Hematopoietic multipotent progenitor cell treated with erythropoietin and hydrocortisone succinate and interleukin-3 and kit ligand, for 17 days (in vitro differentiated cells): ENCODE data around the gene OR6Q1.
"Not testable (repeated sequence)": the region's sequence is repeated elsewhere in the genome, so short reads cannot be mapped to it uniquely, and the experiment has no call there.

ENCODE experiments used
- DNase-seq: peaks from one replicate; pipeline ENCODE4 v3.0.0-alpha.2; 2015; ENCODE audit warnings: low spot score

The OR6Q1 gene

DNA sequence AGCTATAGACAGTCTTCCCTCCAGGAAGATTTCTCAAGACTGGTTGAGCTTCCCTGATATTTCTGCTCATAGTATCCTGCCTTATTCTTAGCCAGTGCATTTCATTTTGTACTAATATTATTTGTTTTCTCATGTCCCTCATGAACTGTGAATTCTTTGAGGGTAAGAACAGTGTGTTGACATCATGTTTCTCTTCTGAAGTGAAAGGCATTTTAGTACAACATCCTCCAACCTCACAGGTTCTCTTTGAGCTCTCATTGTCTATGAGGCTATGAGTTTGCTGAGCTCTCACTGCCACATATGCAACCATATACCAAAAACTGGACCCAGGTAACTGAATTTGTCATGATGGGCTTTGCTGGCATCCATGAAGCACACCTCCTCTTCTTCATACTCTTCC lies at the start of gene OR6Q1:
Gene OR6Q1, plus strand, starts transcription at position 301 of the 400 bp plus-strand sequence. Its CDS starts 0 bp downstream, at position 301.
- no peak for DNase-seq

DNA sequence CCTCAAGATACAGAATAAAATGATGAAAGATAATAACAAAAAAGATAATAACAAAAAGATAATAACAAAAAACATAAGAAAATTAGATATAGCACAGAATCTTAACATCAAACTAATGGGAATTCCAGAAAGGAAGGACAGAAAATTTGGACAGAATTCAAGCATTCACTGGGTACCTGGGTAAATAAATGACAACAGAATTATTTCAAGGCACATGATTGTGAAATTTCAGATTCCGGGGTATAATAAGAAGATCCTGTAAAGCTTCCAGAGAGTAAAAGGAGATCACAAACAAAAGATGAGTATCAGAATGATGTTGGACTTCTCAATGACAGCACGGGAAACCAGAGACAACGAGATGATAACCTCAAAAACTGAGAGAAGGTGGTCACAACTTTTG lies 49.2 kb upstream of the OR6Q1 start:
- no peak for DNase-seq

DNA sequence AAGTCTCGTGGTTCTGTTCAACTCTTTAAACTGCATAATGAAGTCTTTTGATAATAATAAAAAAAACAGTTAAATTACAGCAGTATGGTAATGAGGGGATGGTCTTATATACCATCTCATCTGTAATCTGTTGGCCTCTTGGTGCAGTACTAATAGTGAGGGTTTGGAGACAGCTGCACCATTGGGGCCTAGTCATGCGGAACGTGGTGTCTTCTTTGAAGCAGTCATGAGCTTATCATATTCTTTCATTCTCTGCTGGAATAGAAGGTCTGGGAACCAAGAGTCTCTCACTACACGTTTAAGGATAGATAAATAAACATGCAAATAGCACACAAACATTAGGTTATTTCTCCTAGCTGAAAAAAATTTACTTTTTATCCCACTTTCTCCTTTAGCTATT lies 48.0 kb upstream of the OR6Q1 start:
- no peak for DNase-seq

- no peak for DNase-seq
Measured at GRCh38 chr11:57983191-57983590, 47.6 kb upstream of the OR6Q1 start.

DNA sequence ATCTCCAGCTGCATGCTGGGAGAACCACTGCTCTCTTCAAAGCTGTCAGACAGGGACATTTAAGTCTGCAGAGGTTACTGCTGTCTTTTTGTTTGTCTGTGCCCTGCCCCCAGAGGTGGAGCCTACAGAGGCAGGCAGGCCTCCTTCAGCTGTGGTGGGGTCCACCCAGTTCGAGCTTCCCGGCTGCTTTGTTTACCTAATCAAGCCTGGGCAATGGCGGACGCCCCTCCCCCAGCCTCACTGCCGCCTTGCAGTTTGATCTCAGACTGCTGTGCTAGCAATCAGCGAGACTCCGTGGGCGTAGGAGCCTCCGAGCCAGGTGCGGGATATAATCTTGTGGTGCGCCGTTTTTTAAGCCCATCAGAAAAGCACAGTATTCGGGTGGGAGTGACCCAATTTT lies 31.2 kb upstream of the OR6Q1 start:
- not testable (repeated sequence) for DNase-seq

- DNase-seq, result not testable (repeated sequence)
Measured at GRCh38 chr11:58000021-58000420, 30.7 kb upstream of the OR6Q1 start.

- DNase-seq, result no peak
Measured at GRCh38 chr11:58000699-58001098, 30.1 kb upstream of the OR6Q1 start.

- DNase-seq, result no peak
Measured at GRCh38 chr11:58003036-58003435, 27.7 kb upstream of the OR6Q1 start.

GRCh38 chr11:58003591-58003990 lies 27.2 kb upstream of the OR6Q1 start:
- no peak for DNase-seq

DNA sequence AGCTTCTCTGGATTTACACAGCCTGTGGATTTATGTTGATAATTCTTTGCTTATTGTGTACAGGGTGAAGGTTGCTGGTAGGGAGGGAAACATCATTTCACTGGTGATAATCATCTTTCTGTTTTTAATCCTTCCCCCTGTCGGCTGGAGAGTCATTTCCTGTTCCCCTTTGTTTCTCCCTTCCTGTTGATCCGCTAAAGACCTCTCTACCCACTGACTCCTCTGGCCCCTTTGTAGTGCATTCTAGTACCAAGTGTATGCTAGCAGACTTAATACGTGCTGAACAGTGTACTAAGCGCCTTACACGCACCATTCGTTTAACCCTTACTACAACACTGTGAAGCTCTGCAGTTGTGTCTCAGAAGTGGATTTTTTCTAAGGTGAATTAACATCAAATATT lies 26.1 kb upstream of the OR6Q1 start:
- DNase-seq, result no peak

- no peak for DNase-seq
Measured at GRCh38 chr11:58006940-58007339, 23.8 kb upstream of the OR6Q1 start.

DNA sequence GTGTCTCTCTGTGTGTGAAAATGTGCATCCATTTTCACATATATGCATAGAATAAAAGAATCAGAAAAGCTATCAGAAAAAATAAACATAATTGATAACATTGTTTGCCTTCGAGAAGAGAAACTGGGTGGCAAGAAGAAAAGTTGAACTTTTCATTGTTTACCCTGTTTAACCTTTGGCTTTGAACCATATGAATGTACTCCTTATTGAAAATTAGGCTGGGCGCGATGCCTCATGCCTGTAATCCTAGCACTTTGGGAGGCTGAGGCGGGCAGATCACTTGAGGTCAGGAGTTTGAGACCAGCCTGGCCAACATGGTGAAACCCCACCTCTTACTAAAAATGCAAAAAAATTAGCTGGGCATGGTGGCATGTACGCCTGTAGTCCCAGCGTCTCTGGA lies 19.0 kb upstream of the OR6Q1 start:
- DNase-seq, result no peak

DNA sequence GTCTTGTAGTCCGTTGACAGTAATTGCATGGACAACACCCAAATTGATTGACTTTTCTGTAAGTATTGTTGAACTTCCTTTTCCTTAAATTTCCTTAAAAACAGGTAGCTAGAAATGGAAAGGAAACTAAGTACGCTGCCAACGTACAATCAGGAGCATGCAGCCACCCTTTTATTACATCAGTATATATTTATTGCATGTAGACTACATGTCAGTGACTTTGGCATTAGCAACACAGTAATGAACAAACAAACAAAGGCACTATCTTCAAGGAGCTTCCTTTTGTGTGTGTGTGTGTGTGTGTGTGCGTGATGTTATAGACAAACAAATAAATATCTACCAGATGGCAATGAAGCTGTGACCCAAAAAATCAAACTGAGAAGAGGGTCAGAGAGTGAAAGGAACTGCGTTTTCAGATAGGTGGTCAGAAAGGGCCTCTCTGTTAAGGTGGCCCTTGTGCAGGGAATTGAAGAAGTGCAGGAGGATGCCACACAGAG lies 7.3 kb upstream of the OR6Q1 start, which contains the start of gene OR9Q1:
Gene OR9Q1, plus strand, starts transcription at position 447 of the 497 bp plus-strand sequence. CDS start 155,564 bp downstream, outside the sequence.
- no peak for DNase-seq

DNA sequence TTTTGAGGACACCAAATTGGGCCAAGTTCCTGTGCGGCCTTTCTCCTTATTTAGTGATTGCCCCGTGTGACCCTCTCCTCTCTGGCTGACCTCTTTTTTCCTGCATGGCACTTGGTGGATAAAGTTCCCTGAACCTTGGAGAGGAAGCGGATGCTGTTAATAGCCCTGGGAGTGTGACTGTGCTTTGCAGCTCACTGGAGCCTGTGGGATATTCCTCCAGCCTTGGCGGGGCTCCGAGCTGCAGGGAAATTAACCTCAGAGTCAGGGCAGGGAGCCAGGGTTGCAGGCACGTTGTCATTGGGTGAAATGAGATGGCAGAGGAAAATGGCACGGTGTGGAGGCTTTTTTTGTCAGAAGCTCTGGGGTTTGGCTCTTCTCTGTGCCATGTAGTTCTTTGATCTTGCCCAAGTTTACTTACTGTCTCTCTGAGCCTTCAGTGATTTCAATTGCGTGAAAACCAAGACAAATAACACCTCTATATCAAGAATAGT lies 6.1 kb upstream of the OR6Q1 start:
- no peak for DNase-seq

DNA sequence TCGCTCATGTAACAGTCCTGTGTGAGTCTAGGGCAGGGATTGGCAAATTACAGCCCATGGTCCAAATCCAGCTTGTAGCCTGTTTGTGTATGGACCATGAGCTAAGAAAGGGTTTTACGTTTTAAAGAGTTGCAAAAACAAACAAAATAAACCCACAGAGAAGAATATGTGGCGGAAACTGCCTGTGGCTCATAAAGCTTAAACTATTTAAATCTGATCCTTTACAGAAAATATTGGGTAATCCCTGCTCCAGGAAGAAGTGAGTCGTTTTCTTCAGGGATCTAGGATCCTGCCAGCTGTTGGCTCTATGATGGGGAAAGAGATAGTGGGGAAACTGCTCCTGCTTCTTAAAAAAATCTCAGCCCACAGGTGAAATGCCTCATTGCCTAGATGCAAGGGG lies 3.4 kb upstream of the OR6Q1 start:
- no peak for DNase-seq

DNA sequence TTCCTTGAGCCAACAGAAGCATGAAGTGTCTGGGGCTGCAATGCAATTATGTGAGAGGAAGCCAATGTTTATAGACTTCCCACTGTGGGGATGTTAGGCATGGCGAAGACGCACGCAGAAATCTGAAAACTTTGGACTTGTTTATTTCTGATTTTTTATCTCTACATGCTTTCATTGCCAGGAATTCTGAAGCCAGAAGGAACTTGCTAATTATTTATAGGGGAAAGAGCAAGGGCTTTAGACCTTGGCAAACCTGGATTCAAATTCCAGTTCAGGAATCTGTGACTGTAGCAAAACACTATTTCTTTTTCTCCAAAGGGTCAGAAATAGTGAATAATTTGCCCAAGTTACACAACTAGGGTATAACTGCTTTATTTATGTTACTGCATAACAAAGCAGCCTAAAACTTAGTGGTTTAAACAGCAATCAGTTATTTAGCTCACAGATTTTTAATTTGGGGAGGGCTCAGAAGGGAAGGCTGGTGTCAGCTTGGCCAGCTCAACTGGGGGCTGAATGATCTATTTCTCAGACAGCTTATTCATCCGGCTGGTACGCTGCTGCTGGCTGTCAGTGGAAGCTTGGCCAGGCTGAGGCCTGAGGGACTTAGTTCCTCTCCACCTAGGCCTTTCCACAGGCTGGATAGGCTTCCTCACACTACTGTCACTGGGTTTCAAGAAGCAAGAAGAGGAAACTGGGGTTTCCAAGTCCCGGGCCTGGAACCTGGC lies 1.9 kb upstream of the OR6Q1 start:
- DNase-seq, result no peak

DNA sequence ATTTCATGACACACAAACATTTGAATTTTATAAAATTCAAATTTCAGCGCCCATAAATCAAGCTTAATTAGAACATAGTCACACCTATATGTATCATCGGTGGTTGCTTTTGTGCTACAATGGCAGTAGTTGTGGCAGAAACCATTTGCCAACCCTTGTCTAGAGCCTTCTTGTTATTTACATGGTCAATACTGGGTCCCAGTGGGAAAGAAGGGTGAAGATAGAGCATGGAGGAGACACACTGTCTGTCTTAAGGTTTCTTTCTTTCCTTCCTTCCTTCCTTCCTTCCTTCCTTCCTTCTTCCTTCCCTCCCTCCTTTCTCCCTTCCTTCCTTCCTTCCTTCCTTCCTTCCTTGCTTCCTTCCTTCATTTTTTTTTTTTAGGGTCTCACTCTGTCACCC lies 3.7 kb downstream of the OR6Q1 start:
- no peak for DNase-seq

GRCh38 chr11:58039589-58039988 lies 8.8 kb downstream of the OR6Q1 start:
- no peak for DNase-seq

GRCh38 chr11:58043379-58043778 lies 12.6 kb downstream of the OR6Q1 start:
- DNase-seq, result no peak

DNA sequence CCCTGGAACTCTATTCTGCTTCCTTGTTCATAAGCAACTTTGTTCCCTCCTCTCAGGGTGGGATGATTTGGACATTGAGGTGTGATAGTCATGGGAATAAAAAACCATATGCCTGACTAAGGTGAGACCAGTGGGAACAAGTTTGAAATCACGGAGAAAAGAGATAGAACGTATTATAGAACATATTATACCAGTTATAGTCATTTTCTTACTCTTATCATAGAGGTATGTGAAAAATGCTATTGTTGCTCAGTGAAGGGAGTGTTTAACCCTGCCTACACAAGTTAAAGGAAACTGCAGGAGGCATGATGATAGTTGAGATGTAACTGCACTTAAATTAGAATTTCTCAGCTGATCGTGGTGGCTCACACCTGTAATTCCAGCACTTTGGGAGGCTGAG lies 15.5 kb downstream of the OR6Q1 start:
- no peak for DNase-seq

DNA sequence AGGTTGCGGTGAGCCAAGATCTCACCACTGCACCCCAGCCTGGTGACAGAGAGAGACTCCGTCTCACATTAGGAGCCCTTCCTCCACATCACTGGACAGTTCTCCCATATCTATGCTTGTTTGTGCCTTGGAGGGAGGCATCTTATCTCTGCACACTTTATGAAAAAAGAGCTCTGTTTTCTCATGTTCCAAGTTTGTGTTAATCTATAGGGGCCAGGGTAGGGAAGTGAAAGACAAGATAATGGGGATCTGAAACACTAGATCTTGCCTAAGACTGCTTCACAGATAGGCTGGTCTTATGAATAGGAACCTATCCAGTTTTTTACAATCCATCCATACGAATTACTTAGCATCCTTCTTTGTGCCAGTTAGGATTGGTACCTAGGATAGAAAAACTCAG lies 17.1 kb downstream of the OR6Q1 start:
- no peak for DNase-seq

- DNase-seq, result no peak
Measured at GRCh38 chr11:58055806-58056401, 25.2 kb downstream of the OR6Q1 start.

GRCh38 chr11:58057481-58057880 lies 26.7 kb downstream of the OR6Q1 start:
- DNase-seq, result no peak
